NCI-H1930 (cell line): ENCODE data around the gene TIMM17A.
A peak's percentile ranks its signal among the peaks of the same experiment; 100 is the strongest.
"Not testable (repeated sequence)": the region's sequence is repeated elsewhere in the genome, so short reads cannot be mapped to it uniquely, and the experiment has no call there.

Experiments
- DNase-seq, 2 experiments: peaks; one replicate each; lab custom pipeline; 2025; lab: John Stamatoyannopoulos, UW

Gene TIMM17A

DNA sequence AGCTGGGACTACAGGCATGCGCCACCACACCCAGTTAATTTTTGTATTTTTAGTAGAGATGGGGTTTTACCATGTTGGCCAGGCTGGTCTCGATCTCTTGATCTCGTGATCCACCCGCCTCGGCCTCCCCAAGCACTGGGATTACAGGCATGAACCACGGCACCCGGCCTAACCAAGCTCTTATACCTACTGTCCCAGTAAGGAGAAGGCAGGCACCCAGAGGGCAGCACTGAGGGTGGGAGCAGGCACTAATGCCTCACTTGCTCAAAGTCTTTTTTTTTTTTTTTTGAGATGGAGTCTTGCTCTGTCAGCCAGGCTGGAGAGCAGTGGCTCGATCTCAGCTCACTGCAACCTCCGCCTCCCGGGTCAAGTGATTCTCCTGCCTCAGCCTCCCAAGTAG, 15.0 kb upstream of the TIMM17A start:
- DNase-seq: not testable (repeated sequence)

DNA sequence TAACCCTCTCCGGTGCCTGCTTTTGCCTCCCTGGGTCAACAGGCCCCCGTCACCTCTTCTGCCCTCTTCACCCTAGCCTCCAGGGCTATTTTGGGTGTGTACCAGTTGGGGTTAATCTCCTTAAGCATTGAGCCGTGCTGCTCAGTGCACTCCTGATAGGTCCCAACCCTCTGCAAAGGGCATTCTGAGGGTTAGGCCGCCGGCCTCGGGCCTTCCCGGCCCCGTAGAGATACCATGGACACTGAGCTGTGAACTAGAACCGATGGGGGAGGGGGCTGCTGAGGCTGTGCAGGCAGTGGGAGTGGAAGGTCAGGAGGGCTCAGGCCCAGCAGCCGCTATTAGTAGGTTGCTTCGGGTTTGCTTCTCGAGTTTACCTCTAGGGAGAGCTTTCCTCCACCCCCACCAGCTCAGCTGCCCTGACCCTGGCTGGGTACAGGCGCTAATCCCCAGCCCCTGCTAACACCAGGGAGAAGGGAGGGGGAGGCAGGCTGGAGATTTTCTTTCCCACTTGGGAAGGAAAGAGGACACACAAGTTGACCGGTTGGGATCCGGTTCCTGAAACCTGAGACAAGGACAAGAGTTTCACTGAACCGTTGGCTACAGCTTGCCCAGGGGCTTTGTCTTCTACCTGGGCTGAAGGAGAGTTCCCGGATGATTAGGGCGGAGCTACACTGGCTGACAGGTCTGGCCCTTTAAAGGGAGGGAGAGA, 13.7 kb upstream of the TIMM17A start:
- DNase-seq: no peak

DNA sequence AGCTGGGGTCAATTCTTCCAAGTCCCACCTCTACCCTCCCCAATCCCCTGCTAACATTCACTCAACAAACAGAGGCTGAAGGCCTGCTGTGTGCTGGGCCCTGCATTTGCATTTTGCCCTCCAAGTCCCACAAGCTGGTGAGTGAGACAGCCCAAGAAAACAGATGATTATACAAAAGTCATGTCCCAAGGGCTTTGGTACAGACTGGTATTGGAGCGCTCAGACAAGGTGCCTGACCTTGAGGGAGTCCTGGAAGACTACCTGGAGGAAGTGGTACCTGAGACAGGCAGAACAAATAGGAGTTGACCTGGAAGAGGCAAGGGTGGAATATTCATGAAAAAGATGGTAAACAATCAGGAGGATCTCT, 13.2 kb upstream of the TIMM17A start:
- no peak for DNase-seq

DNA sequence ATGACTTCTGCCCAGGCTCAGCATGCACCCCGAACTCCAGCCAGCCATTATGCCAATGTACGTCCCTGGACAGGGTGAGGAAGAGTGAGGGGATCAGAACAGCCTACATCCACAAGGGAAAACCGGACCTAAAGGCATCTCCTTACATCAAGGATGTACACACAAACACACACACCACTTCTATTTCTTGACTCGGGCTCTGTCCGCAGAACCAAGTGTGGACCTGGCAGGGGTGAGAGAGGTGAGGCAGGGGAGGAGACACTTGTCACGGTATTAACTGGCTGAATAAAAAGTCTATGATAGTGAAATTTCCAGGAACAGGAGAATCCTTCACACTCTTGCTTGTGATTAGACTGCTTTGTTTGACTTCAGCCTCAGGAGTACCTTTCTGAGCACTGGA, 11.3 kb upstream of the TIMM17A start:
- no peak for DNase-seq

DNA sequence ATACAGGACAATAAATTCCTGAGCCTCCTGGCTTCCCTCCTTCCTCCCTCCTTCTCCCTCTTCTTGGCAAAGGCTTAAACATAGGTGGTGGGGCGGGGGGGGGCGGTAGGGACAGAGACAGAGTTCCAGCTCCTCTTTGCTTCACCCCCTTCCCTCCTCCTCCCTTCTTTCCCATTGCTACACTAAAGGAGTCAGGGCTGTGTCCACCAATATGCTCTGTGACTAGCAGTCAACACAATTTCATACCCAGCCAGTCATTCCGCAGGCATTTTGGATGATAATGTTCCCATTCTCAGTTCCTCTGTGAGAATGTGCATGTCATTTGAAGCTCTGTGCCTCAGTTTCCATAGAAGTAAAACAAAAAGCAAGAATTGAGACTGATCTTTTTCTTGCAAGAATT, 10.7 kb upstream of the TIMM17A start:
- no peak for DNase-seq

DNA sequence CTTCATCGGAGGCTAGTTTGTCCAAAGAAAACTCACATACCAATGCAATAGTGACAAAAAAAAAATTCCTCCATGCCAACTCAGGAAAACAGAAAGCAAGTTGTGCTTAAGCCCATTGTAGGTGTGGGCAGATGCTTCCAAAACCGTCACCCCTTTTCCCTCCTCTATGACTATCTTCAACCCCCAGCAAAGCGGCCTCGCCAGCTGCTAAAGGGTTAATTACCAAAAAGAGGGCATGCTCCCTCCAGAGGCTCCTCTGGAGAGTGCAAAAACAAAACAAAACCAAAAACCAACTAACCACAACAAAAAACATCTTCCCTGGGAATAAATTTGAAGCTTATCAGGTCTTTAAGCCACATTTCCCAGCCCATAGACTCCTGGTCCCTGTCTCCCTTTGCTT, 10.1 kb upstream of the TIMM17A start:
- no peak for DNase-seq

DNA sequence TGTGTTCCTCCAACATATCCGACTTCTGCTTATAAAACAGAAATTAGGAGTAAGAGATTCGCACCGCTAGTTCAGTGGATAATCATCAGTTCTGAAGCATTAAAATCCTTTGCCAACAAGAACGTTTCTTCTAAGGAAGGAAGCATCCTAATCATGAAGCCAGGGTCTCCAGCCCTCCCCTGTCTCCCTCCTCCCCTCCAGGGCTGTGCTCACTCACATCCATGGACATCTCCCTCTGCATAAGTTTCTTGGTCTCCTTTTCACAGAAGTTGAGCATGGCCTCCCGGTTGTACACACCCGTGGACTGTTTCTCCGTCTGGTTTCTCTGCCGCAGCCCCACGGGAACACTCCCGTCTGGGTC, 9.5 kb upstream of the TIMM17A start:
- DNase-seq: no peak

DNA sequence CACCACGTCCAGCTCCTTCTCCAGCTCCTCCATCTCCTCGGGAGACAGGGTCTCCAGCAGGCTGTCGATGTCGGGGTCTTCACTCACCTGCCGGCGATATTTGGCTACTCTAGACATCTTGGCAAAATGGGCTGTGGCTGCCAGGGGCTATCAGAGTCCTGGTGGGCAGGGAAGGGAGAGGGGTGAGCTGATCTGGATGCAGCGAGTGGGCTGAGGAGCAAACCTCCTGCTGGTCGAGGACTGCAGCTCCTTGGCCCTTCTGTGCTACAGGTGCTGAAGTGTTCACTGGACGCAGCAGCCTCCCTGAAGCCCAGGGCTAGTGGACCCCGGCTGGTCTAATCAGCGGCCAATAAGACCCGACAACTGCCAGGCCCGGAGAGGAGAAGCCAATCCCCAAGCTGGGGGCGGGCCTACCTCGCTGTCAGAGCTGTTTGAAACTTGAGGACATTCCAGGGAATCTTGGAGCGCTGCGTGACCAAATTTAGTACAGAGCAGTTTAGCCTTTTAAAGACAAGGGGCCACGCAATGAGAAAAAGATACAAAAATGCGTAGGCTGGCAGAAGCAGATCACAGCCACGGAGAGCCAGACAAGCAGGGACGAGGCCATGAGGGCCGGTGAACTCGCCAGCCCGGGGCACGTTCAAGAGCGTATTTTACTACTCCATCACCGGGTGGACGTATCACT, 8.9 kb upstream of the TIMM17A start, which contains the start of gene LMOD1:
TSS of gene LMOD1 (minus strand) at position 325 of the 685 bp plus-strand sequence. CDS start at position 117, 208 bp downstream.
- DNase-seq: peak; percentile 27 to 37

DNA sequence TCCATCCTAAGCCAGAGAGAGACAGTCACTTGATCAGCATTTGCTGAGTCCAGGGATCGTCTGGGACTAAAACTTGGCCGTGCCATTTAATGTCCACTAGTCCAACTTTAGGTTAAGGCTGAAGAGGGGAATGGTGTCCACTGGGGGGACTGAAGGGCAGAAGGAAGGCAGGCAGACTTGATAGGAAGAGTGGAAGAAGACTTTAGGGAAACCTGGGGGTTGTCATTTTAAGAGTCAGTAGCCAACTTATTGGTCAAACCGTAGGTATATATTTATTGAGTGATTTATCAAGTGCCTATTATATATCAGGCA, 7.7 kb upstream of the TIMM17A start:
- DNase-seq: no peak

DNA sequence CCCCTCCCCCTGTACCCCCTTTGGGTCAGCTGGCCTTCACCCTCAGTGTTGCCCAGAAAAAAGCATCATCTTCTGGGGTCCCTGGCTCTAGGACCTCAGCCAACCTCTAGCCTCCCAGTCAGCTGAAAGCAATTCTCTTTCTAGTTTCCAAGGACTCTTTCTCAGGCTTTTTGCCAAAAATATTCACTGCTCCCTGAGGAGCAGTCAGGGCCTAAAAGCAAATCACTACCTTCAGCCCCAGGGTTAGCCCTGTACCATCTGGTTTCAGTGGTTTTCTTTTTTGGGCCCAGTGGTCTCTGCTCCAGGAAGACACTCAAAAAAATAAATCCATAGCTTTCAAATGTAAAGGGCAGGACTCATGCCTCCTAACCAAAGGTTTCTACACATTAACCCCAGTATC, 5.8 kb upstream of the TIMM17A start:
- no peak for DNase-seq

DNA sequence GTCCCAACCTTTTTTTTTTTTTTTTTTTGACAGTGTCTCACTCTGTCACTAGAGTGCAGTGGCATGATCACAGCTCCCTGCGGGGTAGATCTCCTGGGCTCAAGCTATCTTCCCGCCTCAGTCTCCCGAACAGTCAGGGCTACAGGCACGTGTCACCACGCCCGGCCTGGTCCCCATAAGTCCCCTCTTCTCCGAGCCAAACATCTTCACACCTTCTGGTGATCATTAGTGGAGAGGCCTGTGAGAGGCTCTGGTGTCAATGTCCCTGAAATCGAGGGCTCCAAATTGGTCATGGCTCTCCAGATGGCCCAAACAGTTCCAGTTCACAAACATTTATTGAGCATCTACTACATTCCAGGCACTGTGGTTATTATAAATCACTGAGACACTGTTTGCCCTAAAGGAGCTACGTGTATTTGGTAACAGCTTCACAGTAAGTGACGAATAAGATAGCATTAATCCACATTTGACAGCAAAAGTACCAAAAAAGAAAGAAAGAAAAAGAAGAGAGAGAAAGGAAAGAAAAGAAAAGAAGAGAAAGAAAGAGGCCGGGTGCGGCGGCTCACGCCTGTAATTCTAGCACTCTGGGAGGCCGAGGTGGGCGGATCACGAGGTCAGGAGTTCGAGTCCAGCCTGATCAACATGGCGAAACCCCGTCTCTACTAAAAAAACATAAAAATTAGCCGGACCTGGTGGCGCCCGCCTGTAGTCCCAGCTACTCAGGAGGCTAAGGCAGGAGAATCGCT, 867 bp upstream of the TIMM17A start:
- DNase-seq: no peak

DNA sequence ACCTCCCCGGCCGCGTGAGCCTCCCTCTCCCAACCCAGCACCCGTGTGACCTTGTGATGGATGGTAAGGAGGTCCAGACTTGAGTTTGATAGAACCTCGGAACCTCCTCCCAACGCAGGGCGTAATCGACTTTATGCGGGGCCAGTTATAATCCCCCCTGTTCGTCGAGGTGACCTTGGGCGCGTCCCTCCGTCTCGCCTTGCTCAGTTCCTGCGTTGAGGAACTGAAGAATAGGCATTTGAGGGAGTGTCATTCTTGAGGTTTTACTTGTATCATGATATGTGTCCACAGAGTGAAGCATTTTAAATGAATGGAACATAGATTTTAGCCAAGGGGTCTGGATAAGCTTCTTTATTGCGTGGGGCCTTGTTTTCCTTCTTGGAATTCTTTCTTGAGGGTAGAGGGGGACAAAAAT, 433 bp downstream of the TIMM17A start:
- DNase-seq: no peak

DNA sequence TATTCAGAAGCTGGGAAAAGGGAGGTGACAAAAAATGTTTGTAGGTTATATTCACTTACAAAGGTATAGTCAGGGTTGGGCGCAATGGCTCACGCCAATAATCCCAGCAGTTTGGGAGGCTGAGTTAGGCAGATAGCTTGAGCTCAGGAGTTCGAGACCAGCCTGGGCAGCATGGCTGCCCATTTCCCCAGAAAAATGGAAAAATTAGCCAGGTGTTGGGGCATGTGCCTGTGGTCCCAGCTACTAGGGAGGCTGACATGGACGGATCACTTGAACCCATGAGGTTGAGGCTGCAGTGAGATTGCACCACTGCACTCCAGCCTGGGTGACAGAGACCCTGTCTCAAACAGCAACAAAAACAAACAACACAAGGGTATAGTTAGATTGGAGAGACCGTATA, 3.0 kb downstream of the TIMM17A start:
- DNase-seq: no peak

DNA sequence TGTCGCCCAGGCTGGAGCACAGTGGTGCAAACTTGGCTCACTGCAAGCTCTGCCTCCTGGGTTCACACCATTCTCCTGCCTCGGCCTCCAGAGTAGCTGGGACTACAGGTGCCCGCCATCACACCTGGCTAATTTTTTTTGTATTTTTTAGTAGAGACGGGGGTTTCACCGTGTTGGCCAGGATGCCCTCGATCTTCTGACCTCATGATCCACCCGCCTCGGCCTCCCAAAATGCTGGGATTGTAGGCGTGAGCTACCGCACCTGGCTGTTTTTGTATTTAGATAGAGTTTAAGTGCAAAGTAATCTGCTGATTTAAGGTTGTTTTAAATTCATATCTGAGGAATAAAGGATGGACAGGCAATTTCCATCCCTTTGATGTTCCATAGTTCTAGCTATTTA, 7.1 kb downstream of the TIMM17A start:
- not testable (repeated sequence) for DNase-seq

DNA sequence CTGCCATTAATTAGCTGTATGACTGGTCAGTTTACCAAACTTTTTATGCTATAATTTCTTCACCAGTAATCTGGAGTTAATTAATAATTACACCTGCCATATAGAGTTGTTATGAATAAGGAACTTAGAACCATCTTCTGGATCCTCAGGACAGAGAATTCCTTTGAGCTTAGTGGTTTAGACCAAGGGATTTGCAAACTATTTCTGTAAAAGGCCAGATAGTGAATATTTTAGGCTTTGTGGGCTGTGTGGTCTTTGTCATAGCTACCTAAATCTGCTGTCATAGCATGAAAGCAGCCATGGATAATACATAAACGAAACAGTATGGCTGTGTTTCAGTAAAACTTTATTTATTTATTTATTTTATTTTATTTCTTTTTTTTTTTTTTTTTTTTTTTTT, 9.0 kb downstream of the TIMM17A start:
- no peak for DNase-seq

DNA sequence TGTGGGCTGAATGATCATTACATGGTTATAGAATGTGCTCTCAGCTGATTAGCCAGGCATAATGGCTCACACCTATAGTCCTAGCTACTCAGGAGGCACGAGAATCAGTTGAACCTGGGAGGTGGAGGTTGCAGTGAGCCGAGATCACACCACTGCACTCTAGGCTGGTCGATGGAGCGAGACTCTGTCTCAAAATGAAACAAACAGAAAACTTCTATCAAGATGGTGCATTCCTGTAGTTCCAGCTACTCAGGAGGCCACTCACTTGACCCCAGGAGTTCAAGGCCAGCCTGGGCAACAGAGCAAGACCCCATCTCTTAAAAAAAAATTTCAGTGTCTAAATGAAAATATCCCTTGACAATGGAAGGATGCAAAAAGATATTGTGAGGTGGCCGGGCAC, 10.9 kb downstream of the TIMM17A start:
- DNase-seq: no peak

DNA sequence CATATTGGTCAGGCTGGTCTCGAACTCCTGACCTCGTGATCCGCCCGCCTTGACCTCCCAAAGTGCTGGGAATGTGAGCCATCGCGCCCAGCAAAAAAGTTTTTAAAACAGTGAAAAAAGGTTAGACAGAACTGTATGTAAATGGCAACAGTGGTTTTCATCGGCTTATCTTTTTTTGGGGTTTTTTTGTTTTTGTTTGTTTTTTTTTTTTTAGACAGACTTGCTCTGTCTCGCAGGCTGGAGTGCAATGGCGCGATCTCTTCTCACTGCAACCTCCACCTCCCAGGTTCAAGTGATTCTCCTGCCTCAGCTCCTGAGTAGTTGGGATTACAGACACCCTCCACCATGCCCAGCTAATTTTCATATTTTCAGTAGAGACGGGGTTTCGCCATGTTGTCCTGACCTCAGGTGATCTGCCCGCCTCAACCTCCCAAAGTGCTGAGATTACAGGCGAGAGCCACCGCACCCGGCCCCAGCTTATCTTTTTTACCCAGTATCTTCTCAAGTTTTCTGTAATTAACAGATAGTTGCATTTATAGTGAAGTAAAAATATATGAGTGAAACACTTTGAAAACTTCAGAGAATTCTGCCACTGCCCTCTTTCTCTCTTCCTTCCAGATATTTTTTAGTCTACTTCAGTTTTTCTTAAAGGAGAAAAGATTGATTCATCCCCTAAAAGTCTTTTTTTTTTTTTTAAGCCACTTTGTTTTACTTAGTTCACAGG, 13.1 kb downstream of the TIMM17A start:
- DNase-seq: no peak

DNA sequence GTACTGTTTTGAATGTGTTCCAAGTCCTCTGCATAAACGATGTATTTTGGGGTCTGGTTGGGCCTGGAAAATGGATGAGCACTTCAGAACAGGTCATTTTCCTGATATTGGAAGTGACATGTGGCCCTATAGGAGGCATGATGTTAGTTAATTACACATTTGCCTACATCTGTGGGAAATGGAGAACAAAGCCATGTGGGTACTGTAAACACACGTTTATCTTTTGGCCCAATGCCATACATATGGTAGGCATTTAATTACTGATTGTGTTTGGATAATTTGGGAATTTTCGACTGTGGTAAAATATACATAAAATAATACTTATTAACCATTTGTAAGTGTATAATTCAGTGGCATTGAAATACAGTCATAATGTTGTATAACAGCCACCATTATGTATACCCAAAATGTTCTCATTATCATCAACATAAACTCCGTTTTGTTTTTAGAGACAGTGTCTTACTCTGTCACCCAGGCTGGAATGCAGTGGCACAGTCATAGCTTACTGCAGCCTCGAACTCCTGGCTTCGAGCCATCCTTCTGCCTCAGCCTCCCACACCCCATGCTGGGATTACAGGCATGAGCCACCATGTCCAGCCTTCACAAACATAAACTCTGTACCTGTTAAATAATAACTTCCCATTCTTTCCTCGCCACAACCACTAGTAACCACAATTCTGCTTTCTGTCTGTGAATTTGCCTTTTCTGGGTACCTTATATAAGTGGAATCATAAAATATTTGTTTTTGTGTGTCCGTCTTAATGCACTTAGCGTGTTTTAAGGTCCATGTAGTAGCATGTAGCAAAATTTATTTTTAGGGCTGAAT, 15.2 kb downstream of the TIMM17A start:
- no peak for DNase-seq

DNA sequence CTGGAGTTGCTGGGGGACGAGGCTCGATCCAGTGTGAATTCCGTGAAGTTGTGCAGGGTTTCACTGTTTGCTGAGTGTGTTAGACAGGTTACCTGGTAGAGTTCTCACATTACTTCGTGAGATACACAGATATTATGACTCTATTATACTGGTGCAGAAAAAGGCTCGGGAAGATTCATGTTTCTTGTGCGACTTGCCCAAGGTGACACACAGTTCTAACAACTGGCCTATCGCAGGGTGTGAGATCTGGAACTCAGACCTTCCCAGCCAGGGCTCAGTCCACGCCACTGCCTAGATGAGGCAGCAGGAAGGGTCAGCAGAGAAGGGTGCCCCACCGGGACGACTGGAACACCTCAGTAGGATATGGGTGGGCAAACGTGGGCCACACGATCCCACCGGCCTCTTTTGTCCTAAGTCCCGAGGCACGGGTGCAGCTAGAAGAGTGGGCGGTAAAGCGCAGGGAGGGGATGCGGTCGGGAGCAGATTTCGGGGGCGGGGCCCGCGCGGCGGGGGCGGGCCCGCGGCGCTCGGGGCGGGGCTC, 26.8 kb downstream of the TIMM17A start:
- DNase-seq: peak; percentile 26 to 48

DNA sequence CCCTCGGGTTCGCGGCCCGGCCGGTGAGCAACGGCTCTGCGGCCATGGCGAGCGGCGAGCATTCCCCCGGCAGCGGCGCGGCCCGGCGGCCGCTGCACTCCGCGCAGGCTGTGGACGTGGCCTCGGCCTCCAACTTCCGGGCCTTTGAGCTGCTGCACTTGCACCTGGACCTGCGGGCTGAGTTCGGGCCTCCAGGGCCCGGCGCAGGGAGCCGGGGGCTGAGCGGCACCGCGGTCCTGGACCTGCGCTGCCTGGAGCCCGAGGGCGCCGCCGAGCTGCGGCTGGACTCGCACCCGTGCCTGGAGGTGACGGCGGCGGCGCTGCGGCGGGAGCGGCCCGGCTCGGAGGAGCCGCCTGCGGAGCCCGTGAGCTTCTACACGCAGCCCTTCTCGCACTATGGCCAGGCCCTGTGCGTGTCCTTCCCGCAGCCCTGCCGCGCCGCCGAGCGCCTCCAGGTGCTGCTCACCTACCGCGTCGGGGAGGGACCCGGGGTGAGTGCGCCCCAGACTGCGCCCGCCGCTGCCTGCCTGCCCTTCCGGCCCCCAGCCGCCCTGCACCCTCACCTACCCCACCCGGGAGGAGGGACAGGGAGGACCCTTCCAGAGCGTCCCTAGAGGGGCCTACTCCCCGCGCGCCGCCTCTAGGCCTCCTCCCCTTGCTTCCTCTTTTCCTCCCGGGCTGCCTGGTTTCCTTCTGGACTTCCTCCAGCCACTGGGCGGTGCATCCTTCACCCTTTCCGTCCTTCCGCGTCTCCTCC, 27.5 kb downstream of the TIMM17A start, which contains the start of gene RNPEP:
TSS of gene RNPEP (plus strand) at position 26 of the 757 bp plus-strand sequence. CDS start at position 45, 19 bp downstream.
- DNase-seq: peak; percentile 52 to 61

DNA sequence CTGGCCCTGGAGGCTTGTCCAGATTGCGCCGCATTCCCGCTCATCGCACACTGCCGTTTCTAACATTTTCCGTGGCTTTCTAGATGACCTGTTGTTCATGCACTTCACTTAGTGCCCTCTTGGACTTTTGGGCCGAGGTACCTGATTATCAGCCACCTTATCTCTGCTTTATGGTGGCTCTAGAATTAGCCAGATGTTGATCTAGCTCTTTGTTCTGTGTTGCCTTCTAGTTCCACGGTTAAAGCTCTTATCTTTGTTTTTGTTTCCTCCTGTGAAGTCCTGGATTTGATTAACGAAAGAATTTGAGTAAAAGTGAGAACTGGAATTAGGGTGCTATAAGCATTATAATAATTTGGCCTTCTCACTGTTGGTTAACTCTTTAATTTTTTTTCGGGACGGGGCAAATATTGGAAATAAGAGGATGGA, 28.1 kb downstream of the TIMM17A start:
- DNase-seq: no peak
